ENCODE measurements around the gene RNF145.

DNA sequence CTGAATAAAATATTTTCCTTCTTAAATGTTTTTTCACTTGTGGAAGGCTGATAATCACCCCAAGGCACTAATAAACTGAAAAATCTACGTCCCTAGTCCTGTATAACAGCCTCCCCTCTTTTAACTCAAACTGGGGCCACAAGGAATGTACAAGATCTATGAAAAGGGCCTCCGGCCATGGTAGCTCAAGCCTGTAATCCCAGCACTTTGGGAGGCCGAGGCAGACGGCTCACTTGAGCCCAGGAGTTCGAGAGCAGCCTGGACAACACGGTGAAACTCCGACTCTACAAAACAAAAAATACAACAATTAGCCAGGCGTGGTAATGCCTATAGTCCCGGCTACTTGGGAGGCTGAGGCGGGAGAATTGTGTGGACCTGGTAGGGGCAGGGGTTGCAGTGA is 23.6 kb downstream of the RNF145 start:
- TF ChIP-seq, protein P1, sequence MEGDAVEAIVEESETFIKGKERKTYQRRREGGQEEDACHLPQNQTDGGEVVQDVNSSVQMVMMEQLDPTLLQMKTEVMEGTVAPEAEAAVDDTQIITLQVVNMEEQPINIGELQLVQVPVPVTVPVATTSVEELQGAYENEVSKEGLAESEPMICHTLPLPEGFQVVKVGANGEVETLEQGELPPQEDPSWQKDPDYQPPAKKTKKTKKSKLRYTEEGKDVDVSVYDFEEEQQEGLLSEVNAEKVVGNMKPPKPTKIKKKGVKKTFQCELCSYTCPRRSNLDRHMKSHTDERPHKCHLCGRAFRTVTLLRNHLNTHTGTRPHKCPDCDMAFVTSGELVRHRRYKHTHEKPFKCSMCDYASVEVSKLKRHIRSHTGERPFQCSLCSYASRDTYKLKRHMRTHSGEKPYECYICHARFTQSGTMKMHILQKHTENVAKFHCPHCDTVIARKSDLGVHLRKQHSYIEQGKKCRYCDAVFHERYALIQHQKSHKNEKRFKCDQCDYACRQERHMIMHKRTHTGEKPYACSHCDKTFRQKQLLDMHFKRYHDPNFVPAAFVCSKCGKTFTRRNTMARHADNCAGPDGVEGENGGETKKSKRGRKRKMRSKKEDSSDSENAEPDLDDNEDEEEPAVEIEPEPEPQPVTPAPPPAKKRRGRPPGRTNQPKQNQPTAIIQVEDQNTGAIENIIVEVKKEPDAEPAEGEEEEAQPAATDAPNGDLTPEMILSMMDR (IDR thresholded peaks at IDR 0.05): no peak
- TF ChIP-seq EZH2 (IDR thresholded peaks at IDR 0.05; ENCODE audit: borderline replicate concordance, insufficient read depth, low read depth, low read length, poor library complexity, severe bottlenecking): no peak
